GM21390 (cell line): ENCODE results near the gene DLGAP4.
"Not testable (repeated sequence)": the region's sequence is repeated elsewhere in the genome, so short reads cannot be mapped to it uniquely, and the experiment has no call there.

Experiments
- ATAC-seq: cut with Tn5 transposase; IDR thresholded peaks from one replicate; pipeline ENCODE4 v1.9.1; 2021; ENCODE audit not compliant: unreplicated experiment

Gene DLGAP4

DNA sequence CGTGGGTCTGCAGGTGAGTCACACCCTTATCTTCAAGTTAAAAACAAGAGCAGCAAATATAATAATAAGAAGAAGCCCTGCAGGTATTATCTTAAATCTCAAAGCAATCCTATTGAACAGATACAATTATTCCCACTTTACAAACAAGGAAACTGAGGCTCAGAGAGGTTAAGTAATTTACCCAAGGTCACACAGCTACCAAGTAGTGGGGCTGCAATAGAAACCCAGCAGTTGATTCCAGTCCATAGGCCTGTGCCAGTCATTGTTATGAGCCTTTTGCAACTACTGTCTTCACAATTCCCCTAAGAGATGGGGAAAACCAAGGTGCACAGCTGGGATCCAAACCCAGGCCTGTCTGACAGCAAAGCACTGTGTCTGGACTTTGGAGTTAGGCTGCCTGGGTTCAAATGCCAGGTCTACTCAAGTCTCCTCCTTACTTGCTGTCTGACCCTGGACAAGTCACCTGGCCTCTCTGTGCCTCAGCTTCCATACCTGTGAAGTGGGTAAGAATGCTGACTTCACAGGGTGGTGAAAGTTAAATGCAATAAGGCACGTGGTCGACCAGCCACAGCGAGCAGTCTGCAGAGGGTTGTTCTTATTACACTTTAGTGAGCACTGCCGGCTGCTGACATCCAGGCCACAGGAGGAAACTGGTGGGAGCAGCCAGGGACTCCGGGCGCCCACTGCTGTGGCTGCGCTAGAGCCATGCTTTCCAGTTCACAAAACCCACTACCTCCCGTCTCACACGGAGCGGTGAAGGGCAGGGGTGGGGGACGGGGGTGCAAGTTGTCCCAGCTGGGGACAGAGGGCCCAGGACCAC is 241.3 kb downstream of the DLGAP4 start:
- ATAC-seq, result no peak

DNA sequence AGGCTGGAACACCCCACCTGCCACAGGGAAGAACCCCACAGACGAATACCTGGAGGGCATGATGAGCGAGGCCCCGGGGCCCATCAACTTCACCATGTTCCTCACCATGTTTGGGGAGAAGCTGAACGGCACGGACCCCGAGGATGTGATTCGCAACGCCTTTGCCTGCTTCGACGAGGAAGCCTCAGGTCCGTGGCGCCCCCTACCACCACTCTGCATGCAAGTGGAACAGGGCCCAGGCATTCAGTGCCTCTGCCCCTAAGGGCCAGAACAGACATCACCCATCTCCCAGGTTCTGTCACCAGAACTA is 241.8 kb downstream of the DLGAP4 start:
- ATAC-seq, result no peak

DNA sequence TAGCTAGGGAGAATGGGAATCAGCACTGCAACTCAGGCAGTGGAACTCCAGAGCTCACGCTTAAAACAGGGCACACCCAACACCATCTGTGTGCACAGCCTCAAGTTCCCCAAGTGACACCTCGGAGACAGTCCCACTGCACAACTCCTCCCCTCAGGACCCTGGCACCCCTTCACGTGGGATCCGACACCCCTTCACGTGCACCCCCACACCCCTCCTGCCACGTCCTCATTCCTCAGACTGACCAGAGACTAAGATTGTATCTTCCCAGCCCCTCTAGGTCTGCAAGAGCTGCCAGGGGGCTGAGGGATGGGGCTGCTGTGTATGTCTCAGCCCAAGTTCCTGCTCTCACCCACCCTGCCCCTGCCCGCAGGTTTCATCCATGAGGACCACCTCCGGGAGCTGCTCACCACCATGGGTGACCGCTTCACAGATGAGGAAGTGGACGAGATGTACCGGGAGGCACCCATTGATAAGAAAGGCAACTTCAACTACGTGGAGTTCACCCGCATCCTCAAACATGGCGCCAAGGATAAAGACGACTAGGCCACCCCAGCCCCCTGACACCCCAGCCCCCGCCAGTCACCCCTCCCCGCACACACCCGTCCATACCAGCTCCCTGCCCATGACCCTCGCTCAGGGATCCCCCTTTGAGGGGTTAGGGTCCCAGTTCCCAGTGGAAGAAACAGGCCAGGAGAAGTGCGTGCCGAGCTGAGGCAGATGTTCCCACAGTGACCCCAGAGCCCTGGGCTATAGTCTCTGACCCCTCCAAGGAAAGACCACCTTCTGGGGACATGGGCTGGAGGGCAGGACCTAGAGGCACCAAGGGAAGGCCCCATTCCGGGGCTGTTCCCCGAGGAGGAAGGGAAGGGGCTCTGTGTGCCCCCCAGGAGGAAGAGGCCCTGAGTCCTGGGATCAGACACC is 242.8 kb downstream of the DLGAP4 start:
- no peak for ATAC-seq

DNA sequence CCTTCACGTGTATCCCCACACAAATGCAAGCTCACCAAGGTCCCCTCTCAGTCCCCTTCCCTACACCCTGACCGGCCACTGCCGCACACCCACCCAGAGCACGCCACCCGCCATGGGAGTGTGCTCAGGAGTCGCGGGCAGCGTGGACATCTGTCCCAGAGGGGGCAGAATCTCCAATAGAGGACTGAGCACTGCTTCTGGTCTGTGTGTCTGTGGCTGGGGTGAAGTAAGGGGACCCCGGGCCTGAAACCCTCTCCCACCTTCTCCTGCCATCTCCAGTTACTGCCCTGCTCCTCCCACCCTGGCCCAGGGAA is 243.4 kb downstream of the DLGAP4 start:
- no peak for ATAC-seq

DNA sequence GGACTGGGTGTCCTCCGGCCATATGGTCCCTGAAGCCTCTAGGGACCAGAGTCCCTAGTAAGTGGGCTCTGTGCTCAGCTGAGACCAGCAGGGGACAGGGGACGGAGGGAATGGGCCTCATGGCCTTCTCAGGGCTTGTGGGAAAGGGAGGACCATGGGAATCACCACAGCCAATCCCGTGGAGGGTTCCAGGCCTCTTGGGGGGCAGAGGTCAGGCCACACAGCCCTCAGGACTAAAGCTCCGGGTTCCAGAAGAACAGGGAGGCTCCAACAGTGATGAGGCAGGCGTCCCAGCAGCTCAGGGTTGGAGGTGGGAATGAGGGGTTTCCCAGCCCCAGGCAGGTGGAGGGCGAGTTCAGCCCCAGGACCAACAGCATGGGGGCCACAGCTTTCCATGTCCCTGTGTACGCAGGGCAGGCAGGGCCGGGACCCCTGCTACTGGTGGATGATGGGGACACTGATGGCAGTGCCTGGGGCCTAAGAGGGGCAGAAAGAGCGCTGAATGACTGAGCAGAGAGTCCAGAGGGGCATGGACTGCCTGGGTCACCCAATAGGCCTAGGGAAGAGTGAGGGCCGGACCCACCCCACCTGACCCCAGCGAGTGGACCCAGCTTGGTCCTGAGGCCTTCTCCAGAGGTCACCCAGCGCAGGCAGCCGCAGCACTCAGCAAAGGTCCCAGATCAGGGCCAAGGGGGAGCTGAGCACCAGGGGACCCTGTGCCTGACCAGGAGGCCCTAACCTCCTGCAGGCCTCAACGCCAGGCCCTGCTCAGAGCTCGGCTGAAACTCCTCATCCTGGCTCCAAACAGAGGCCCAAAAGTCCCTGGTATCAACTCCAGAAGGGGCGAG is 244.0 kb downstream of the DLGAP4 start:
- no peak for ATAC-seq

DNA sequence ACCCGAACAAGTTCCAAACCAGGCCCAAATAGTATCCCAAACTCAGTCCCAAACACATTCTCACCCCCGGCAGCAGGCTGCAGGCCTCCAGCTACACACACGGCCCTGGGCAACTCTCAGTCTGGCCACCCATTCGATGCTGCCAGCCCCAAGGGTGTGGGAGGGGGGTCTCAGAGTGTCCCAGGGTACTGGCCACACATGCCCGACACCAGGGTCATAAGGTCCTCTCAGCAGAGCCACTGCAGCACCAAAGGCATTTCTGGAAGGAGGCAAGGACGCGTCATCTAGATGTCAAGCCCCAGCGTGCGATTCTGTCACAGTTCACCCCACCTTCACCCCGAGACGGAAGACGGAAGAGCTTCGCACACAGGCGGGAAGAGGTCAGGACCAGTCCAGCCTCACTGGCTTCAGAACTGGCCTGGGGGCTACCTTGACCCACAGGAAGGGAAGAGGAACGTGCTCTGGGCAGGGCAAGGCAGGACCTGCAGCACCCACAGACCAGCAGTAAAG is 244.7 kb downstream of the DLGAP4 start:
- no peak for ATAC-seq

DNA sequence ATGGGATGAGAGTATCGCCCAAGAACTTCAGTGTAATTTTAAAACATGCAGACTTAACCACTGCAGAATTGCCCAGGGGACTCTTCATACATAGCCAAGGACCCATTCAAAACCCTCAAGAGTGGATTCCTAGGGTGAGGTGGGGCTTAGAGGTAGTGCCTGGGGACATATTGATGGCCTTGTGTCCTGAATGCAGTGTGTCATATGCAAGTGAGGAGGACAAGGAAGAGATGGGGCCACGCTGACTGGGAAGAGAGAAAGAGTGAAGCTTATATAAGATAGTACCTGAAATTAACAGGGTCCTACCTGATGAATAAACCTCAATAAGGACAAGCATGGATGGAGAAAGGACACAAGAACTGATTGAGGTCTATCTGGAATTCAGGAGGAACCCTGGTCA is 249.1 kb downstream of the DLGAP4 start:
- no peak for ATAC-seq

DNA sequence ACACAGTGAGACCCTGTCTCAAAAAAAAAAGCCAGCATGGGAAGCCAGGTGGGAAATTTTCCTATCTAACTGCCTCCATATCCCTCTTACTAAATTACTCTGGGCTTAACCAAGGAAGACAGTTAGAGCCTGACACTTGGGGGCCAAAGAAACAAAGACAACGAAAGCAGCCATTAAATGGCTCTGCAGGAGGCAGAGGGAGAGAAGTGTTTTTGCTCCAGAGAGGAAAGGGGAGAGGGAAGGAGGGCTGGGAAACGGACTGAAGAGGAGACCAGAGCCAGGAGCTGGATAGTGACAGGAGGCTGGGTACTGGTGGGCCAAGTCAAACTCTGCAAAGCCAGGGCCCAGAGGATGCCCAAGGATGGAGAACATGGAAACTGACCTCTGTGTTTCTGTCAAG is 256.6 kb downstream of the DLGAP4 start:
- ATAC-seq, result no peak

DNA sequence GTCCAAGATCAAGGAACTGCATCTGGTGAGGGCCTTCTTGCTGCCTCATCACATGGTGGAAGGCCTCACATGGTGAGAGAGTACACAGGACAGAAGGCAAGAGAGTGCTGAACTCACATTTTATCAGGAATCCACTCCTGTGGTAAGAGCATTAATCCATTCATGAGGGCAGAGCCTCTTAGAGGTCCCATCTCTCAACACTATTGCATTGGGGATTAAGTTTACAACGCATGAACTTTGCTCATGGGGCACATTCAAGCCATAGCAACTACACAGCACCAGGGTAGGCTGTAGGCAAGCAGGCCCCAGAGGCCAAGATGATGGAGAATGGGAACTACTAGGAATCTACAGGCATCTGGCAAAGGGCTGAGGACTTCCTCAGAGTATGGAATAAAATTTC is 257.2 kb downstream of the DLGAP4 start:
- no peak for ATAC-seq

DNA sequence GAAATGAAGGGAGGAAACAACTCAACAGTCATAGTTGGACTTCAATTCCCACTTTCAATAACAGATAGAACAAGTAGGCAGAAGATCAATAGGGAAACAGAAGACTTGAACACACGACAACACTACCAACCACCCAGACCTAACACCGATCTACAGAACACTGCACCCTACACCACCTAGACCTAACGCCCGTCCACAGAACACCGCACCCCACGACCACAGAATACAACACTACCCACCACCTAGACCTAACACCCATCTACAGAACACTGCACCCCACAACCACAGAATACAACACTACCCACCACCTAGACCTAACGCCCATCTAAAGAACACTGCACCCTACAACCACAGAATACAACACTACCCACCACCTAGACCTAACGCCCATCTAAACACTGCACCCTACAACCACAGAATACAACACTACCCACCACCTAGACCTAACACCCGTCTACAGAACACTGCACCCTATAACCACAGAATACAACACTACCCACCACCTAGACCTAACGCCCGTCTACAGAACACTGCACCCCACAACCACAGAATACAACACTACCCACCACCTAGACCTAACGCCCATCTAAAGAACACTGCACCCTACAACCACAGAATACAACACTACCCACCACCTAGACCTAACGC is 258.1 kb downstream of the DLGAP4 start:
- ATAC-seq, result not testable (repeated sequence)

DNA sequence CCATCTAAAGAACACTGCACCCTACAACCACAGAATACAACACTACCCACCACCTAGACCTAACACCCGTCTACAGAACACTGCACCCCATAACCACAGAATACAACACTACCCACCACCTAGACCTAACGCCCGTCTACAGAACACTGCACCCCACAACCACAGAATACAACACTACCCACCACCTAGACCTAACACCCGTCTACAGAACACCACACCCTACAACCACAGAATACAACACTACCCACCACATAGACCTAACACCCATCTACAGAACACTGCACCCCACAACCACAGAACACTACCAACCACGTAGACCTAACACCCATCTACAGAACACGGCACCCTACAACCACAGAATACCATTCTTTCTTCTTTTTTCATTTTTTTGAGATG is 258.6 kb downstream of the DLGAP4 start:
- not testable (repeated sequence) for ATAC-seq

DNA sequence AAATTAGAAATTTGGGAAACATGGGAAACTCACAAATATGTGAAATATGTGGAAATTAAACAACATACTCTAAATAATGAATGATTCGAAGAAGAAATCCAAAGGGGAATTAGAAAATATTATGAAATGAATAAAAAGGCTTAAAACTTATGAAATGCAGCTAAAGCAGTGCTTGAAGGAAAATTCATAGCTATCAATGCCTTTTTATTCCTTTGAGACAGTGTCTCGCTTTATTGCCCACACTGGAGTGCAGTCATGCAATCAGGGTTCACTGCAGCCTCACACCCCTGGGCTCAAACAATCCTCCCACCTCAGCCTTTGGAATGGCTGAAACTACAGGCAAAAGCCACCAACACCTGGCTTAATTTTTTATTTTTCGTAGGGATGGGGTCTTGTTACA is 259.4 kb downstream of the DLGAP4 start:
- no peak for ATAC-seq

DNA sequence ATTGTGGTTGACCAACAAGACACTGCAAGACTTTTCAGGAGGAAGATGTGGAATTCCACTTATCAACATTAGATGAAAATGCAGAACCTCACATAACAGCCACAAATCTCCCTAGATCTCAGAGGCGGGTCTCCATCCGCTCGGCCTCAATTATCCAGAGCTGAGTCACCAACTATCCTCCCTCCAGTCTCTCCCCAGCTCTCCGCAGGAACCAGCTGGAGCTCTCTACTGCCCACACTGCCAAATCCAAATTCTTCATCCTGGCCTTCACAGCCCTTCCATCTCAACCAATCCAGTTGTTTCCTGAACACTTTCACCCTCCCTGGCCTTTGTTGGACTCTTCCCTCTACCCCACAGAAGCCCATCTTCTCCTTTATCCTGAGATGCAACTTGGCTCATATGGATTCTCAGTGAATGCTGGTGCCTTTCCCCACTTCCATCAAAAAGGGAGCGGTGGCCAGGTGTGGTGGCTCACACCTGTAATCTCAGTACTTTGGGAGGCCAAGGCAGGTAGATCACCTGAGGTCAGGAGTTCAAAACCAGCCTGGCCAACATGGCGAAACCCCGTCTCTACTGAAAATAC is 263.8 kb downstream of the DLGAP4 start:
- no peak for ATAC-seq

DNA sequence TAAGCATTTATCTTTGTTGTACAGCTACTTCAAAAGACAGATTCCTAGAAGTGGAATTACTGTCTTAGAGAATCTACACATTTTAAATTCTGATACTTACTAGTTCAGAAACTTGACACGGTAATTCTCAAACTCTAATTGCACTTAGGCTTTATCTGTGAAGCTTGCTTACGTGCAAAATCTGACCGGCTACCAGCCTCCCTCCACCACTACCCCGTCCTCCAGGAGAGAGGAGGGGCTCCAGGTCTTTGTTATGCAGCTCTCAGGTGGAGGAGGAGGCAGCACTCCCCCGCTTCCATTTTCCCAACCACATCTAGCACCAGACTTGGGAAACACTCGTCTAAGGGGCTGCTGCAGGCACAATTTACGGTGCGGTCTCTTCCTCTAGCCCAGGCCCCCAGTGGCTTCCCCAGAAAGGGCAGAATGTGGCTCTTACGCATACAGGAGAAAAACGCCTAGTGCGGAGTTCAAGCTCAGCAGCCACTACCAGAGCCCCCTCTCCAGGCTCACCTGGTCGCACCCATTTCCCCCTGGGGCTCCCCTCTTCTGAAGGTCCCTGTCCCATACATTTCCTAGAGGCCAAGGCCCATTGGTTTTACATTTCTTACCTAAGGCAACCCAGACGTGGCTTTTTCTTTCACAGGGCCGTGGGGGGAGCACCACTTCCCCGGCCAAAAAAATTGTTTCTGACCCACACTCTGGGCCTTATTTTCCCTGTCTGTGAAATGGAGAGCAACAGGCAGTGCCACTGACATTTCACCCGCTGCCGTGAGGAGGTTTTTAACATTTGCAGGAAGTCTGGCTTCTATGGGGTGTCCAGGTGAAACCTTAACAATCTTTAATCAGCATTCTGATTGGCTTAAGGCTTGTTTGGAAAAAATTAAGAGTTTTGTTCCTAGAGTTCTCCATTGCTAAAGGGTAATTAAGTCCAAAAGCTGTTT is 265.7 kb downstream of the DLGAP4 start:
- ATAC-seq, result no peak

DNA sequence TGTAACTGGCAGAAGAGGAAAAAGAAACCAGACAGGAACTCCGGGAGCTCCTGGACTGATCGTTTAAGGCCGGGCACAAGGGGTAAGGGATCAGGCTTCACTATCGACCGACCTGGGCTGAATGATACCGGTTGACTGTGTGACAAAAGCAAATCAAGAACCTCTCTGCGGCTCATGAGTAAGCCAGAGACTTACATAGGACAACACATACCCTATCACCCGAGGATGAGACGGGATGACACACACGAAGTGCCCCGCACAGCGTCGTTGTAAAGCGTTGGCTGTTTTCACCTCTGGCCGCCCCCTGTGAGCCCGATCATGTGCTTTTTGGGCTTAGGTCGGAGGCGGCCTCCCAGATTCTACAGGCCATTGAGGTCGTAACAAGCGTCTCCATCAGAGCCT is 266.6 kb downstream of the DLGAP4 start:
- ATAC-seq, result peak; percentile 4

DNA sequence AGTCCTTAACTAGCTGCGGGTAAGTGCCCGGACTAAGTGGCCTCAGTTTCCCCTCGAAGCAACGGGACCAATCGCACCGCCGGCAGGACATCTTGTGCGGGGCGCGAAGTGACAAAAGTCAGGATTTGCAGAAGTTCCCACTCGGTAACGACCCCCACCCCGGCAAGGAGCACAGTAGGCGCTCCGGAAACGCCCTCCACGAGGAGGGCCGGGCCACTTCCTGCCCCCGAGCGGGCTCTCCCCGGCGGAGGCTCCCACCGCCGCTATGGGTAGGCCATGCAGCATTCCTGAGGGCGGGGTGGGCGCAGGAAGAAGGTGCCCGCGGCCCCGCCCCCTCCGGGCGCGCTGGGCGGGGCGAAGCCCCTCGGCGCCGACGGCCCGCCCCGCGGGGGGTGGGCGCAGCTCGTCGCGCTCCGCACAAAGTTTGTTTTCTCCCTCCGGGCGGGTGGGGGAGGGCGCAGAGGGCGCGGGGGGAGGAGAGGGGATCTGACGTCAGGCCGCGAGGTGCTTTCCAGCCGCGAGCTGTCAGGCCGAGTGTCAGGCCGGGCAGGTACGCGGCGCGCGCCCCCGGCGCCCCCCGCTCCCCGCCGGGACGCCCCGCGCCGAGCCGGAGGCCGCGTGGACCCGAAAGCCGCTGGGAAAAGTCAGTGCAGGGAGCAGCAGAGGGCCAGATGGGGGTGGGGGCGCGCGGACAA is 267.1 kb downstream of the DLGAP4 start, which contains the start of gene TGIF2:
Gene TGIF2 (plus strand): TSS at position 495 of the 695 bp plus-strand sequence. CDS start 5,178 bp downstream, outside the sequence.
- peak; percentile 61 for ATAC-seq

DNA sequence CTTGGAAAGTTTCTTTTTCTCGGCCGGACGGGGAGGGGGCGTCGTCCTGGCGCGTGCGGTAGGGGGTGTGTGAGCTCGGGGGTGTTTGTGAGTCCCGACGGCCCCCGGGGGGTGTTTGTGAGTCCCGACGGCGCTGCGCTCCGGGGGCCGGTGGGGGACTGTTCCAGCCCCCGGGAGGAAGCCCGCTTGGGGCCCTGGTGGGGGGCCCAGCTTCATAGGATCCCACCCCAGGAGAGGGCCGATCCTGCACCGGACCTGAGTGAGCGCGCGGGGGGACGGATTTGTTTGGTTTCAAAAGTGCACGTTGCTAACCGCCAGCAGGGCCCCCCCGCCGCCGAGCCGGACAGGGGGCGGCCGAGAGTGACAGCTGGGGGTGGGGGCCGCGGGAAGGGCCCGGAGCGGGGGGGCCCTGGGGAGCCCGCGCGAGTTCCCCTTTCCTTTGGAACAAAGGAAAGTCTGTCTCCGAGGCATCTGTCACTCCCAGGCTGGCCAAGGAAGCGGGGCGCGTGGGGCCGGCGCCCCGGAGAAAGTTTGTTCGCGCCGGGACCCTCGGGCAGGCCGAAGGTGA is 267.7 kb downstream of the DLGAP4 start:
- no peak for ATAC-seq
